Ureter (tissue), 1 donor: ENCODE measurements around the gene PRM3. TPM values are rescaled to one million over a fixed set of nuclear protein-coding genes. Genes with fewer than 3 reads are reported as not detected.

Source experiments
- DNase-seq: peaks from one replicate; pipeline ENCODE4 v3.0.0-alpha.2; 2020; ENCODE audit warnings: low spot score
- total RNA-seq: library from RNA; stranded (reverse); gene quantifications from one replicate; pipeline ENCODE4 v1.2.4, GENCODE V29; 2023
- donor health status: DM: yes; HTN: yes; CAD: no.

Gene PRM3
- total RNA-seq, result not detected

- no peak for DNase-seq
These were observed at the start of gene PRM3 for GRCh38 chr16:11272921-11273720. PRM3 (minus strand) TSS chr16:11273629; CDS start chr16:11273595, 34 bp downstream.

GRCh38 chr16:11322823-11323222, 49.4 kb upstream of the PRM3 start:
- DNase-seq, result no peak

GRCh38 chr16:11321662-11322061, 48.2 kb upstream of the PRM3 start:
- DNase-seq, result no peak

- no peak for DNase-seq
These were observed 46.7 kb upstream of the PRM3 start for GRCh38 chr16:11320170-11320569.

- no peak for DNase-seq
These were observed 46.2 kb upstream of the PRM3 start for GRCh38 chr16:11319529-11320146.

- no peak for DNase-seq
These were observed 45.4 kb upstream of the PRM3 start for GRCh38 chr16:11318817-11319216.

- DNase-seq, result no peak
These were observed 43.0 kb upstream of the PRM3 start for GRCh38 chr16:11316331-11317015.

- no peak for DNase-seq
These were observed 42.1 kb upstream of the PRM3 start for GRCh38 chr16:11315510-11315909.

- DNase-seq, result no peak
These were observed 41.0 kb upstream of the PRM3 start for GRCh38 chr16:11314309-11314894.

GRCh38 chr16:11313493-11314308, 40.3 kb upstream of the PRM3 start:
- DNase-seq, result no peak

GRCh38 chr16:11312718-11313492, 39.5 kb upstream of the PRM3 start:
- no peak for DNase-seq

GRCh38 chr16:11310997-11311561, 37.6 kb upstream of the PRM3 start:
- DNase-seq, result no peak

- no peak for DNase-seq
These were observed 37.2 kb upstream of the PRM3 start for GRCh38 chr16:11310634-11310977.

- no peak for DNase-seq
These were observed 36.6 kb upstream of the PRM3 start for GRCh38 chr16:11309895-11310633.

- DNase-seq, result no peak
These were observed 35.3 kb upstream of the PRM3 start for GRCh38 chr16:11308493-11309283.

GRCh38 chr16:11307639-11308492, 34.4 kb upstream of the PRM3 start:
- DNase-seq, result no peak

GRCh38 chr16:11306997-11307638, 33.7 kb upstream of the PRM3 start:
- DNase-seq, result no peak

- DNase-seq, result no peak
These were observed 33.0 kb upstream of the PRM3 start for GRCh38 chr16:11306381-11306780.
